Erythroblast (primary cell): ENCODE results near the gene SAE1.

ENCODE experiments used
- DNase-seq, 2 experiments: peaks; one replicate each; lab custom pipeline; 2025; lab: John Stamatoyannopoulos, UW
- GATA1 ChIP-seq: IDR thresholded peaks from 2 replicates; pipeline ENCODE4 v1.6.1; 2011; ENCODE audit warnings: low read depth, mild to moderate bottlenecking, control low read depth, low read length, moderate library complexity
- POLR2A ChIP-seq: IDR thresholded peaks from 2 replicates; pipeline ENCODE4 v1.6.1; 2011; ENCODE audit warnings: mild to moderate bottlenecking, low read length

The SAE1 gene

DNA sequence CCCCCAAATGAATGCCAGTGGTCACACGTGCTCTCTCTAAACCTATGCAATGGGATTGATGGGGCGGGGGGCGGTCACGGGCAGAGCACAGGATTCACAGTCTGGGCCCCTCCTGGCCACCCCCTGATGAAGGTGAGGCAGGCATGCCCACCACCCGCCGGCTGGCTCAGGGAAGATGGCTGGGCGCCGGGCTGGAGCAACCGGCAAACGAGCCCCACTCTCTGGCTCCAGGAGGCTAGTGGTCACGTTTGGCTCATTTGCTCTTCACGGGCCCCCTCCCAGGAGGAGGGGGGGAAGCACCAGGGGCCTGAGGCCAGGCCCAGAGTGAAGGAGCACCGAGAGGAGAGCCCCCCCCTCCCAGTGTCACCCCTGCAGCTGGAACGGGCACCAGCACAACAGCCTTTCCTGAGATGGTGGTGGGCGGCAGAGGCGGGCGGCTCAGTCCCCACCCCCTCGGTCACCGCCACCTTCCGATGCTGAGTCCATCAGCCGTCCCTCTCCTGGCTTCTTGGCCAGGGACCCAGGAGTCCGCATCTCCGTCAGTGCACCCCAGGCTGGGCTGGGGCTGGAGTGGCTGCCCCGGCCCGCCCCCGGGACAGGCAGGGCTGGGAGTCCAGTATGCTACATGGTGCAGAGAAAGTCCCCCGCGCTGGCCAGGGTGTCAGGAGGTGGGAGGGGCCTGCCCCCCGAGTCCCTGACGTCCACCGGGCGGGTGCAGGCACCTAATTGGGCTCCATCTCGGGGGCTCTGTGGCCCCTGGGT is 90.6 kb downstream of the SAE1 start:
- DNase-seq, result no peak
- TF ChIP-seq POLR2A, result no peak
- no peak for TF ChIP-seq GATA1

DNA sequence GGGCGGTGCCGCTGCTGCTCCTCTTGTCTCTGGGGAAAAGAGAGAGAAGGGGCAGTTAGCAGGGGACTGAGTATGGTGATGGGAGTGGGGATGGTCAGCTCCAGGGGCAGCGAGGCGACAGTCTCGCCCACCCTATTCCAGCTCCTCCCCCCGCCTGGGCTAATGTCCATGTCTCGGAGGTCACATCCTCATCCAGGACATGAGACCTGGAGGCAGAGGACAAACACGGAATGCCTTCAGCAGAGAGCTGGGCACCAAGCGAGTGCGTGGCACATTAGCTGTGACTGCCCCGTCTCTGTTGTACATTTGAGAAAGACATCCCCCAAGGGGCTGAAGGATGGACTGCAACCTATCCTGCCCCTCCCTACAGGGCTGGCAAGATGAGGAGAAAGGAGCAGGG is 91.3 kb downstream of the SAE1 start:
- TF ChIP-seq GATA1, result no peak
- TF ChIP-seq POLR2A, result no peak
- no peak for DNase-seq

DNA sequence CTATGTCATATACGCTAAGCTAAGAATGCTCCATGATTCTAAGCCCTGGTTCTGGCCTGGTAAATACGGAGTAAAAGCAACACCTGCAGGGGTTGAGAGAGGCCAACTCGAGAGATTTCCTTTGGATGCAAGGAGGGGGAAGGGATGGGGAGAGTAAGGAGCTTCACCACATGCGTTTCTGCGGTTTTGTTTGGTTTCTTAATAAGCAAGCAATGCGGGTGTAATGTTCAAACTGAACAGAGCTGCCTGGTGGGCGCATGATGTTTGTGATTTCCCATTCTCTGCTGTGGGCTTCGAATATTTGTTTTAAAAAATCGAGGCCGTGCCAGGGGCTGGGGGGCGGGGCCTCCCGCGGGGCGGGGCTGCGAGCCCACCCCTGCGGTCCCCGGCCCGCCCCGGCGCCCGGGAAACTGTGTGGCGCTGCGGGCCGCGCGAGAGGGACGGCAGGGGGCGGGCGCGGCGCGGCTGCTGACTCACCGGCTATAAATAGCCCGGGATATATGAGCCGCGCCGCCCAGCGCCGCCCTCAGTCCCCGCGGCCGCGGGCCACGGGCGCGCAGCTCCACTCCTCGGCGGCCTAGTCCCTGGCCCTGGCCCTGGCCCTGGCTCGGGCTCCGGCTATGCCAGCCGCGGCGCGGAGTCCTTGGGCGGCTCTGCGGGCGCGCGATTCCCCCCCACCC is 95.3 kb downstream of the SAE1 start:
- peak; percentile 89 for TF ChIP-seq POLR2A
- TF ChIP-seq GATA1, result no peak
- DNase-seq, result peak; percentile 92 to 97

DNA sequence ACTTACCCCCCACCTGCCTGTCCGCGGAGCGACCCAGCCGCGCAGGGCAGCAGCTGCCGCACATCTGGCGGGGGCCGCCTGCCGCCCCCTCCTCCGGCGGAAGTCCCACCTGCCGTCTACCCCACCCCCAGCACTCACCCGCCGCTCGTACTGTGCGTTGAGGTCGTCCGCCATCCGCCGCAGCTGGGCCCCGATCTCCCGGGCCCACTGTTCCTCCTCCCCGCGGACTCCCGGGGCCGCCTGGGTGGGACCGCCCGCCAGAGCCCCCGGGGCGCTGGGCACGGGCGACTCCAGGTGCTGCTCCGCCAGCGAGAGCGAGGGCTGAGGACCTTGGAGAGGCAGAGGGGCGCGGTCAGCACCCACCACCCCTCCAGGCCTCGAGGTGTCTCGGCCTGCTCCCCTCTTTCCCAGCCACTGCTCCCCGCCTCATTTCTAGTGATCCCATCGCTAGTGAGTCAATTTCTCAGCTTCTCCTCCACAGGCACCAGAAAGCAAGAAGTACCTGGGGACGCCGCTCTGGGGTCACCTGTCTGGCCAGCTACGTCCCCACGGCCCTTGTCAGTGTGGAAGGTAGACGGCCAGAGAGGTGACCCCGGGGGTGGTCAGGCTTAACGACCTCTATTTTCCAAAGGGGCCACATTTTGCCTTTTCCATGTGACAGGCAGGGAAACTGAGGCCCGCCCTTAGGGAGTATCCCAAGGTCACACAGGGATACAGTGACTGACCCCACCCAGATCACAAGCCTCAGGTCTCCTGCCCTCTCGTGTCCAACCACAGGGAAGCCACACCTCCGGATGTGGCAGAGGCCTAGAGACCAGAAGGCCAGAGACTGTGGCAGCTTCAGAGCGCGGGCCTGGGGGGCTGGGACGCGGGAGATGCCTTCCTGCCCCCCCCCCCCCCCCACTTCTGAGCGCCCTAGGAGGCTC is 96.1 kb downstream of the SAE1 start:
- no peak for TF ChIP-seq GATA1
- peak; percentile 61 for TF ChIP-seq POLR2A
- peak; percentile 91 to 92 for DNase-seq

DNA sequence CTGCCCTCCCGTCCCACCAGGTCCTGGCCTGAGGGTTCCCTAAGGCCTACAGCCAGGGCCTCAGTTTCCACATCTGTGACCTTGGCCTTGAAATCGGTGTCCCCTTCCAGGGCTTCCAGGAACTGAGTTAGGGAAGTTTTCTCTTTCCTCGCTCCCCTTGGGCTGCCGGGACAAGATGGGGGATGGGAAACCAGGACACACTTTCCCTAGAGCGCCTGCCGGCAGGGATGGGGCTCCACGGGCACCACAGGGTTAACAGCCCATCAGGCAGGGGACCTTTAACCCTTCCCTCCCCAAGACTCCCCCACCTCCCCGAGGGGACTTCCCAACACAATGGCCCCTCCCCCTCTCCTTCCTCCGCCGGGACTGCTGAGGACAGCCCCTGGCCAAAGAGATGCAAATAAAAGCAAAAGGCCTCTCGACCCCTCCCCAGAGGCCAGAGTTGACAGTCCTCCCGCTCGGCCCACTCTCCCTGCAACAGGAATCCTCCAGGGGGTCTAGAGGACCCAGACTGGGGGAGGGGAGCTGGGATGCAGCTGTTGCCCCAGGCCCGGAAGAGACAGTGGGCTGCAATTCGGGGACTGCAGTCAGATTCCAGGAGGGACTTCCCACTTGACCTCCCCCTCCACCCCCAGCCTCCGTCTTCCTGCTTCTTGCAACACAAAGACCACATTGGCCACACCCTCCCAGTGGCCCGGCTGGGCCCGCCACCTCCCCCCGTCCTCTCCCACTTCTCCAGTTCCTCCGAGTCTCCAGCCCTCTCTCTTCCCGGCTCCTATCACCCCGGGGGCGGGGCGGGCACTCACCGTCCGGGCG is 96.9 kb downstream of the SAE1 start:
- peak; percentile 47 for TF ChIP-seq POLR2A
- TF ChIP-seq GATA1, result no peak
- DNase-seq, result peak; percentile 79 to 87

- TF ChIP-seq POLR2A (peak; percentile 69), GATA1 (no peak)
- peak; percentile 77 to 88 for DNase-seq
These were observed 97.7 kb downstream of the SAE1 start for GRCh38 chr19:47228168-47228936.

GRCh38 chr19:47228937-47229675 is 98.5 kb downstream of the SAE1 start:
- peak; percentile 86 to 87 for DNase-seq
- peak; percentile 58 for TF ChIP-seq POLR2A
- no peak for TF ChIP-seq GATA1

DNA sequence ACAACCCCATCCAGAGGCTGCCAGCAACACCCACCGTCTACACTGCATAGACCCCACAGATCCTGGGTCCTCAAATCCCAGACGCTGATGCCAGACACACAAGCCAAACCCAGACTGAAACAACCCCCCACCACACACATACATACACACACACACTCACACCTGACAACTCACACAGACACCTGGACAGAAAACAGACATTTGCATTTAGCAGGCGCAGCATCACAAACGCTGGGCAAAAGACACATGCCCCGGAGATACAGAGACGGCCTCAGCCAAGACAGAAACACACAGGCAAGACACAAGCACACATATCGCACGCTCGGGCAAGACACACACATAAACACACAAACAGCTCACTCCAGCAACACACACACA is 99.0 kb downstream of the SAE1 start:
- TF ChIP-seq POLR2A (no peak), GATA1 (no peak)
- peak; percentile 81 to 86 for DNase-seq

DNA sequence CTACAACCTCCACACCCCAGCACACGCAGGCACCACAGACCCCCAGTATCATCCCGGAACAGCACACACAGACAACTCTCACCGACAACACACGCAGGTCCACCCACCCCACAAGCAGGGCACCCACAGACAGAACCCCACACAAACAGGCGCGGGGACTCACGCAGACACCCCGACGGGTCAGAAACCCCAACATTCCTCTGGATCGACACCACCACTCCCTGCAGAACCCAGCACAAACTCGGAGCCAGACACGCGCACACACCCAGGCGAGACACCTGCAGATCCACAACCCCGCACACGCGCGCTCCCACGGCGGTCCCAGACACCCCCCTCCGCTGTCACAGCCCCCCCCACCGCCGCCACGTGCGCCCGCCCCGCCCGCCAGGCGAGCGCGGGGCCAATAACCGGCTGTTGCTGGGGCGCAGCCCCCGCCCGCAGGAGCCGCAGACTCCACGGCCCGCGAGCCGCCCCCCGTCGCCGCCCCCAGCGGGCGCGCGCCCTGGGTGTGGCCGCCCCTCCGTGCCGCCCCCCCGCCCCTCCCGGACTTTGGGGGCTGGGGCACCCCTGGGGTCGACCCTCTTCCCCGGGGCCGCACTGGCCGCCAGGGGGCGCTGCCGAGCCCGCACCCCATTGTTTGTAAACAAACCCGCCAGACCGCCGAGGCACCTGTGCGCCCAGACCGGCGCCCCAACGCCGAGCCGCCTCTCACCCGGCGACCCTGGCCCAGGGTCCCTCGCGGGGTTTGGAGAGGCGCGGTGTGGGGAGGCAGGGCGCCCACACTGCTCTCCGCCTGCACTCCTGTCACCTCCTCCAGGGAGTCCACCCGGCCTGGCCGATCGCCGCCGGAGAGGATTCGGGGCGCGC is 99.7 kb downstream of the SAE1 start:
- DNase-seq, result peak; percentile 90 to 95

DNA sequence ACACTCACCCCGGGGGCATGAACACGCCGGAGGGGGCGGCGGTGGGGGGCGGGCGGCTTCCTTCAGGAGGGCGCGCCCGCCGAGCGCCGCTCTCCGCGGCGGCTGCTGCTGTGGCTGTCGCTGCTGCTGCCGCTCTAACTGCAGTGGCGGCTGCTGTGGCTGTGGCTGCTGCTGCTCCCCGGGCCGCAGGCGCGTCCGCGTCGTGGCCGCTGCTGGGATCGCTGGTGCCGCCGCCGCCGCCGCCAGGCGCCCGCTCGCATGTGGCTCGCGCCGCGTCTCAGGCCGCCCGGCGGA is 100.2 kb downstream of the SAE1 start, which contains the start of gene BBC3:
Gene BBC3, minus strand, starts transcription at position 279 of the 294 bp plus-strand sequence. CDS start 2,768 bp downstream, outside the sequence.
- DNase-seq, result no peak
- no peak for TF ChIP-seq POLR2A
- TF ChIP-seq GATA1, result no peak

More for the DNA sequence above, 99.7 kb downstream of the SAE1 start:
- TF ChIP-seq GATA1, result no peak
- no peak for TF ChIP-seq POLR2A
